ENCODE data around the gene TPRN.

Gene TPRN

GRCh38 chr9:137193771-137194170, 6.8 kb downstream of the TPRN start:
- H3K18ac ChIP-seq (ENCODE audit: low read length) = no peak overlapping the region
- DNase-seq = no peak
- H3K14ac ChIP-seq (ENCODE audit: low read length) = no peak overlapping the region
- no peak overlapping the region for H4K12ac ChIP-seq (ENCODE audit: low read depth, low read length)
- no peak overlapping the region for H2BK120ac ChIP-seq (ENCODE audit: insufficient read depth, low read length, poor library complexity)
- H3K4me3 ChIP-seq (ENCODE audit: low read depth, low read length) = no peak overlapping the region
- H2BK5ac ChIP-seq (ENCODE audit: low read depth, low read length, poor library complexity) = no peak overlapping the region
- no peaks in the 10 kb centered on the region for H3K79me1 ChIP-seq (ENCODE audit: low read length)
- H3K27ac ChIP-seq (ENCODE audit: low read depth, low read length) = no peak overlapping the region
- peaks cover 15 to 23% of the 10 kb centered on the region in 2 experiments for H3K4me1 ChIP-seq (ENCODE audit: control insufficient read depth in 1 of 2, insufficient read depth in 2 of 2, low read length in 2 of 2)
- no CpG with 5 or more reads among the region's 14 CpGs for WGBS (ENCODE audit: extremely low coverage, insufficient coverage, insufficient read length)
- H4K91ac ChIP-seq (ENCODE audit: low read depth, low read length) = no peak overlapping the region
- no peak overlapping the region for H3K4ac ChIP-seq (ENCODE audit: low read depth, low read length)
- peaks cover 27 to 31% of the 10 kb centered on the region in 2 experiments for H3K36me3 ChIP-seq (ENCODE audit: control insufficient read depth in 1 of 2, insufficient read depth in 2 of 2, low read length in 2 of 2)
- no peak overlapping the region for H3K9ac ChIP-seq (ENCODE audit: low read length)
- no peaks in the 10 kb centered on the region for H3K9me3 ChIP-seq (ENCODE audit: insufficient read depth, low read depth, low read length)
- H2AFZ ChIP-seq (ENCODE audit: insufficient read depth, low read length, poor library complexity) = no peak overlapping the region
- H3K4me2 ChIP-seq (ENCODE audit: low read length) = no peak overlapping the region
- H2AK5ac ChIP-seq (ENCODE audit: low read length) = no peak overlapping the region
- no peak overlapping the region for H3K23ac ChIP-seq (ENCODE audit: low read length)
- peaks cover 2% of the 10 kb centered on the region for H3K79me2 ChIP-seq (ENCODE audit: control insufficient read depth, insufficient read depth, low read length, poor library complexity)
- no peaks in the 10 kb centered on the region for H3K27me3 ChIP-seq (ENCODE audit: insufficient read depth, low read length)
- no peak overlapping the region for H4K8ac ChIP-seq (ENCODE audit: low read depth, low read length)
- H2BK12ac ChIP-seq (ENCODE audit: low read length) = no peak overlapping the region

GRCh38 chr9:137192859-137193258, 7.7 kb downstream of the TPRN start:
- Histone ChIP-seq H3K79me1 (ENCODE audit: low read length) (peaks cover 5% of the 10 kb centered on the region), H2AFZ (ENCODE audit: insufficient read depth, low read length, poor library complexity) (no peak overlapping the region), H3K4ac (ENCODE audit: low read depth, low read length) (no peak overlapping the region), H2BK5ac (ENCODE audit: low read depth, low read length, poor library complexity) (no peak overlapping the region), H2BK120ac (ENCODE audit: insufficient read depth, low read length, poor library complexity) (no peak overlapping the region), H4K8ac (ENCODE audit: low read depth, low read length) (no peak overlapping the region), H3K9ac (ENCODE audit: low read length) (no peak overlapping the region), H4K12ac (ENCODE audit: low read depth, low read length) (no peak overlapping the region), H3K9me3 (ENCODE audit: insufficient read depth, low read depth, low read length) (no peaks in the 10 kb centered on the region), H2AK5ac (ENCODE audit: low read length) (no peak overlapping the region), H3K4me1 (ENCODE audit: control insufficient read depth in 1 of 2, insufficient read depth in 2 of 2, low read length in 2 of 2) (peaks cover 9 to 15% of the 10 kb centered on the region in 2 experiments), H3K4me2 (ENCODE audit: low read length) (no peak overlapping the region), H2BK12ac (ENCODE audit: low read length) (no peak overlapping the region), H3K23ac (ENCODE audit: low read length) (no peak overlapping the region), H3K36me3 (ENCODE audit: control insufficient read depth in 1 of 2, insufficient read depth in 2 of 2, low read length in 2 of 2) (peaks cover 27 to 31% of the 10 kb centered on the region in 2 experiments), H3K4me3 (ENCODE audit: low read depth, low read length) (no peak overlapping the region), H3K79me2 (ENCODE audit: control insufficient read depth, insufficient read depth, low read length, poor library complexity) (peaks cover 8% of the 10 kb centered on the region), H3K27me3 (ENCODE audit: insufficient read depth, low read length) (no peaks in the 10 kb centered on the region), H3K18ac (ENCODE audit: low read length) (no peak overlapping the region), H3K14ac (ENCODE audit: low read length) (no peak overlapping the region), H4K91ac (ENCODE audit: low read depth, low read length) (no peak overlapping the region), H3K27ac (ENCODE audit: low read depth, low read length) (no peak overlapping the region)
- no CpG with 5 or more reads among the region's 2 CpGs for WGBS (ENCODE audit: extremely low coverage, insufficient coverage, insufficient read length)
- no peak for DNase-seq

GRCh38 chr9:137192448-137192780, 8.1 kb downstream of the TPRN start:
- Histone ChIP-seq H3K14ac (ENCODE audit: low read length) (no peak overlapping the region), H2BK5ac (ENCODE audit: low read depth, low read length, poor library complexity) (no peak overlapping the region), H4K91ac (ENCODE audit: low read depth, low read length) (no peak overlapping the region), H3K23ac (ENCODE audit: low read length) (no peak overlapping the region), H3K4me2 (ENCODE audit: low read length) (no peak overlapping the region), H3K9ac (ENCODE audit: low read length) (no peak overlapping the region), H3K18ac (ENCODE audit: low read length) (no peak overlapping the region), H3K79me1 (ENCODE audit: low read length) (peaks cover 5% of the 10 kb centered on the region), H3K79me2 (ENCODE audit: control insufficient read depth, insufficient read depth, low read length, poor library complexity) (peaks cover 8% of the 10 kb centered on the region), H3K36me3 (ENCODE audit: control insufficient read depth in 1 of 2, insufficient read depth in 2 of 2, low read length in 2 of 2) (peaks cover 27 to 32% of the 10 kb centered on the region in 2 experiments), H2BK12ac (ENCODE audit: low read length) (no peak overlapping the region), H3K4ac (ENCODE audit: low read depth, low read length) (no peak overlapping the region), H3K27ac (ENCODE audit: low read depth, low read length) (no peak overlapping the region), H2AK5ac (ENCODE audit: low read length) (no peak overlapping the region), H3K4me1 (ENCODE audit: control insufficient read depth in 1 of 2, insufficient read depth in 2 of 2, low read length in 2 of 2) (peaks cover 13 to 15% of the 10 kb centered on the region in 2 experiments), H3K27me3 (ENCODE audit: insufficient read depth, low read length) (no peaks in the 10 kb centered on the region), H2AFZ (ENCODE audit: insufficient read depth, low read length, poor library complexity) (no peak overlapping the region), H3K4me3 (ENCODE audit: low read depth, low read length) (no peak overlapping the region), H3K9me3 (ENCODE audit: insufficient read depth, low read depth, low read length) (no peaks in the 10 kb centered on the region), H4K12ac (ENCODE audit: low read depth, low read length) (no peak overlapping the region), H2BK120ac (ENCODE audit: insufficient read depth, low read length, poor library complexity) (no peak overlapping the region), H4K8ac (ENCODE audit: low read depth, low read length) (no peak overlapping the region)
- WGBS (ENCODE audit: extremely low coverage, insufficient coverage, insufficient read length) = no CpG with 5 or more reads among the region's 10 CpGs
- no peak for DNase-seq

- Histone ChIP-seq H3K4me2 (ENCODE audit: low read length) (no peak overlapping the region), H4K91ac (ENCODE audit: low read depth, low read length) (no peak overlapping the region), H3K79me2 (ENCODE audit: control insufficient read depth, insufficient read depth, low read length, poor library complexity) (peaks cover 8% of the 10 kb centered on the region), H3K14ac (ENCODE audit: low read length) (no peak overlapping the region), H3K4me1 (ENCODE audit: control insufficient read depth in 1 of 2, insufficient read depth in 2 of 2, low read length in 2 of 2) (peaks cover 17 to 18% of the 10 kb centered on the region in 2 experiments), H3K79me1 (ENCODE audit: low read length) (peaks cover 5% of the 10 kb centered on the region), H2AK5ac (ENCODE audit: low read length) (no peak overlapping the region), H3K27me3 (ENCODE audit: insufficient read depth, low read length) (no peaks in the 10 kb centered on the region), H3K36me3 (ENCODE audit: control insufficient read depth in 1 of 2, insufficient read depth in 2 of 2, low read length in 2 of 2) (peaks cover 29 to 34% of the 10 kb centered on the region in 2 experiments), H2BK5ac (ENCODE audit: low read depth, low read length, poor library complexity) (no peak overlapping the region), H3K27ac (ENCODE audit: low read depth, low read length) (no peak overlapping the region), H3K23ac (ENCODE audit: low read length) (no peak overlapping the region), H3K18ac (ENCODE audit: low read length) (no peak overlapping the region), H2AFZ (ENCODE audit: insufficient read depth, low read length, poor library complexity) (no peak overlapping the region), H3K4me3 (ENCODE audit: low read depth, low read length) (no peak overlapping the region), H3K9me3 (ENCODE audit: insufficient read depth, low read depth, low read length) (no peaks in the 10 kb centered on the region), H4K8ac (ENCODE audit: low read depth, low read length) (no peak overlapping the region), H2BK12ac (ENCODE audit: low read length) (no peak overlapping the region), H3K9ac (ENCODE audit: low read length) (no peak overlapping the region), H2BK120ac (ENCODE audit: insufficient read depth, low read length, poor library complexity) (no peak overlapping the region), H3K4ac (ENCODE audit: low read depth, low read length) (no peak overlapping the region), H4K12ac (ENCODE audit: low read depth, low read length) (no peak overlapping the region)
- no peak for DNase-seq
- WGBS (ENCODE audit: extremely low coverage, insufficient coverage, insufficient read length) = no CpG with 5 or more reads among the region's 22 CpGs
Observed at GRCh38 chr9:137191691-137192447, 8.7 kb downstream of the TPRN start.

Measured in trophoblast cell (in vitro differentiated cells and primary cell).